Cardiac septum (tissue), 1 donor: ENCODE data around the gene MCOLN1. TPM values are rescaled to one million over a fixed set of nuclear protein-coding genes. Genes with fewer than 3 reads are reported as not detected.

Source experiments
- DNase-seq: peaks from one replicate; pipeline ENCODE4 v3.0.0-alpha.2; 2020; ENCODE audit warnings: low spot score
- intact Hi-C: fragments of 100-400 bp; cut with DNase I; formaldehyde crosslinking; loops from one replicate; pipeline ENCODE4 v1.14.0; 2022
- long read RNA-seq: library from polyadenylated mRNA; unstranded; transcript quantifications from one replicate; pipeline ENCODE4 v2.0.0, GENCODE V29; 2021
- total RNA-seq: library from RNA; stranded (reverse); fragmentation: NEBNext Ultra II Directional; extraction: Animal tissue kit (Norgen Biotek cat#: 25700); gene quantifications from one replicate; pipeline ENCODE4 v1.2.1, GENCODE V29; 2021
- donor health status: DM: no; HTN: no; CAD: no.

Gene MCOLN1
- total RNA-seq, result 16.0 TPM
- long read RNA-seq, transcript MCOLN1-201 (14 exons, 2,082 nt), result major isoform, 11 of 21 reads
- long read RNA-seq, partial matches to known transcripts, result 7 of 21 reads
- long read RNA-seq, other reads (novel, unspliced or antisense), result 3 of 21 reads

DNA sequence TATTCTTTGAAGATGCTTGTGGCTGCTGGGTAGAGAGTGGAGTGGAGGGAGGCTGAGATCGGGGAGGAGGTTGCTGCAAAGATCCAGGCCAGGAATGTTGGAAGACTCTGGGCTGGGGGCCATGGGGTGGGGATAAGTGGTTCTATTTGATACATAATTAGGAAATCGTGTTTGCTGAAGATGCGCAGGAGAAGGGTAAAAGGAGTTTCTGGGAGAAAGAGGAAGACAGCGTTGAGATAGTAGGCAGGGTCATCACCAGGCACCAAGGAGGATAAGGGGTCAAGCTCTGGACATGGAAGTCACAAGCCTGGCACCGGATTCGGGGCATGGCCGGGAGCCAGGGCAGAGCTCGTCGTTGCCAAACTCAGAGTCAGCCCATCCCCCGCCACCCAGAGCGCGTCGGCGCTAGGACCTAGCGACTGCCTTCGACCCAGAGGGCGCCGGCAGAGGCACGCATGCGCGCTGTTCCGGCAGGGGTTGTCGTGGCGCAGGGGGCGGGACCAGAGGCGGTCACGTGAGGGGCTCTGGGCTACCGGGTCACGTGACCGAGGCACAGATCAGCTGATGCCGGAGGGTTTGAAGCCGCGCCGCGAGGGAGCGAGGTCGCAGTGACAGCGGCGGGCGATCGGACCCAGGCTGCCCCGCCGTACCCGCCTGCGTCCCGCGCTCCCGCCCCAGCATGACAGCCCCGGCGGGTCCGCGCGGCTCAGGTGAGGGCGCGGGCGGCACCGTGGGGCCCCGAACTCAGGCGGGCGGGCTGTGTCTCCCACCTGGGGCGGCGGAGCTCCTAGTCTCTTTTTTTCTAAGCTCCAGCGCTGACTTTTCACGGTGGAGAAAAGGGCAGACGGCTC is at the start of gene MCOLN1:
MCOLN1 (plus strand) TSS at position 553 of the 851 bp plus-strand sequence; CDS start at position 680, 127 bp downstream.
- peak; percentile 100 for DNase-seq
- intact Hi-C loops, result loop anchor here (1.0 to 5.0 kb wide), 2 partner anchors 12 to 35 kb away; partner anchors contain the start of gene PEX11G

DNA sequence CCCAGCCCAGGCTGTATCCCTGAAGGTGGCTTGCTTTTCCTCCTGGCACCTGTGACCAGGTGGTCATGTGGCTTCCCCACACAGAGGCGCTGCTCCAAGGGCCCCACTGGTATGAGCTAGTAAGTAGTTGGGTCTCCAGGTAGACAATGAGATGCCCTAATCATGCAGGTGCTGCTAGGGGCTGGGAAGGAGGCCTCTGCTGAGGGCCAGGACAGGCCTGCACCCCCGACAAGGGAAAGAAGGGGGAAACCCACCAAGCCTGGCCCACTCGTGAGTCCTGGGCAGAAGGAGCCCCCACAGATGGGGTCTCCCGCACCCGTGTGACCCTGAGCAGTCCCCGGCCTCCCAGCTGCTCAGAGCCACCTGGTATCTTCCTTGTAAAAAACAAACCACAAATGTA is 46.8 kb upstream of the MCOLN1 start:
- DNase-seq, result no peak
- intact Hi-C loops, result no loop called here

DNA sequence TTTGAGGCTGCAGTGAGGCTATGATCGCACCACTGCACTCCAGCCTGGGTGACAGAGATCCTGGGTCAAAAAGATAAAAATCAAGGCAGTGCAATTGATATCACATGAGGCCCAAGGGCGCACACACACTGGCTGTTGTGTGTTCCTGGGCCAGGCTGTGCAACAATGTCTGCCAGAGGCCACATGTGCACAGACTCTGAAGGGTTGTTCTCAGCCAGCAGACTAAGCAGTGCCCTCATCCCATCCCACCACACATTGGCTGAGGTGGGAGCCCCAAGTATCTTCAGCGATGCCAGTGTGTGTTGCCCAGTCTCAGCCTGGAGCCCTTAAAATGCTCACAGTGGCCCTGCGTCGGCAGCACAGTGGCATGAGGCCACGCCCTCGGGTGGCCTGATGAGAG is 46.2 kb upstream of the MCOLN1 start:
- DNase-seq, result no peak
- intact Hi-C loops, result no loop called here

DNA sequence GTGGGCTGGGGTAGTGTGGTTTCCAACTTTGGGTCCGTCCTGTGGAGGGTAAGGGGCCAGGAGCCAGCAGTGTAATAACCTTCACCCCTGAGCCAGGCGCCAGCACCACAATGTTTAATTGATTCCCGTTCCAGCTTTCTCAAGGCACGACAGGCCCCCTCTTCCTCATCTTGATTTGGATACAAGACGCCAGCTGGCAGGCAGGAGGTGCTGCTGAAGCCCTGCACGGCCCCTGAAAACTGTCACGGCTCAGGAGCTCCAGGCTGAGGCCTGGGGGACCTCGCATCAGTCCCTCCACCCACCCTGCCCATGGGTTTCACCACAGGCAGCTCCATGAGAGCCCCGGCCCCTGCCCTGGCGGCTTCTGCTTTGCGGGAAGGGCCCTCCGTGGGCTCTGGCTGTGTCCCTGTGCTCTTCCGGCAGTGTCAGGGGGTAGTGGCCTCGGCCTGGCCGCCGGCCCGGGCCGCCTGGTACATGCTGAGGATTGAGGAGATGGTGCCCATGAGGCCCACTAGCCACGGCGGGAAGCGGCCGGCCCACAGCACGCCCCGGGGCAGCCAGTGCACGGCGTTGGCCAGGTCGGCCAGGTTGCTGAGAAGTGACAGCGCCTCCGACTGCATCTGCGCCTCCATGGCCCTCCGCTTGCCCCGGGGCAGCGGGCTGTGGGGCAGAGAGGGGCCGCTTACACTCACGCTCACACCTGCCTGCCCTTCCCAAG is 45.5 kb upstream of the MCOLN1 start:
- no peak for DNase-seq
- intact Hi-C loops, result no loop called here

DNA sequence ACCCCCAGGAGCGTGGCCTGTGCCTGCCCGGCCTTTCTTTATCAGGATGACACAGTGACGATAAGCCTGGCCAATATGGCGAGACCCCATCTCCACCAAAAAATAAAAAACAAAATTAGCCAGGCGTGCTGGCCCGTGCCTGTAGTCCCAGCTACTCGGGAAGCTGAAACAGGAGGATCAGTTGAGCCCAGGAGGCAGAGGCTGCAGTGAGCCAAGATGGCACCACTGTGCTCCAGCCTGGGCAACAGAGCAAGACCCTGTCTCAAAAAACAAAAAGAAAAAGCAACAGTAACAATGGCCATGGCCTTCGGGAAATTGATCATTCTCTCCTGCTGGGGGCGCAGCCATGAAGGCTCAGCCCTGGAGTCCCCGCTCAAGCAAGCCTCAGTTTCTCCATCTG is 44.7 kb upstream of the MCOLN1 start:
- intact Hi-C loops, result no loop called here
- DNase-seq, result no peak

DNA sequence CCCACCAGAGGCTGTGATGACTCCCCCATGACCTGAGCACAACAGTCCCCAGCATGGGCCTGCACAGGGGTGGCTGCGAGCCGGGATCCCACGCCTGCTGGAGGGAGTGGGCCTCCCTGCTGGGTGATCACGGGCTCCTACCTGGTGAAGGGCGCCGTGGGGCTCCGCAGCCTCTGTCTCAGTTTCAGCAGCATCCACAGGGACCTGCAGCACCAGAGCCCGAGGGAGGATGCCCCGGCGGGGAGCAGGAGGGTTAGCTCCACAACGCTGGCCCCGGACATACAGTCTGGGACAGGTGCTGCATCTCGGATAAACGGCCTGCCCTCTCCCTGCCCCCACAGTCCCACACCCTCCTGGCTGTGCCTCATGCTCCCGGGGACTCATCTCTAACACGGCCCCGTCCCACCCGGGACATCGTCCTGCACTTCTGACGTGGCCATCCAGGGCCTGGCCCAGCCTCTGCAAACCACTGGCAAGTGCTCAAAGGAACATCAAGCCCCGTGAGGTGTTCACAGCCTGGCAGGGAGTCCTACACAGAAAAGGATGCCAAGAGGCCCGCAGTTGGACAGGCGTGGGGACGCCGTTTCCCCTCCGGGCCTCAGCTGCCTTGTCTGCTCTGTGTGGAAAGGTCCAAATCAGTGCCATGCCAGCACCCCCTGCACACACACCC is 44.1 kb upstream of the MCOLN1 start:
- no peak for DNase-seq
- intact Hi-C loops, result no loop called here

DNA sequence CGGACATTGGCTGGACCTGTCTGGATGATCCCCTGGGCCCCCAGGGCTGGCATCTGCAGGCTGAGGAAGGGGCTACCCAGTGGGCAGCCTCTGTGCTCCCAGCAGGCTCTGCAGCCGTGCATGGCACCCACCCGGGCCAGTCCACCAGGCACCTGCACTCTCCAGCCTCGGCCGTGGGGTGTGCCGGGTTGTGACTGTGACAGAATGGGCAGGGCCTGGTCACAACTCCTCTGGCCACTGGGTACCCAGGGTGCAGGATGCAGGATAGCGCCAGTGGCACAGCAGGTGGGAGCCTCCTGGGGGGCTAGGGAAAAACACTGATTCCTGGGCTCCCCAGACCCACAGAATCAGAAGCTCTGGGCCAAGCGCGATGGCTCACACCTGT is 43.6 kb upstream of the MCOLN1 start:
- no peak for DNase-seq
- intact Hi-C loops, result no loop called here

DNA sequence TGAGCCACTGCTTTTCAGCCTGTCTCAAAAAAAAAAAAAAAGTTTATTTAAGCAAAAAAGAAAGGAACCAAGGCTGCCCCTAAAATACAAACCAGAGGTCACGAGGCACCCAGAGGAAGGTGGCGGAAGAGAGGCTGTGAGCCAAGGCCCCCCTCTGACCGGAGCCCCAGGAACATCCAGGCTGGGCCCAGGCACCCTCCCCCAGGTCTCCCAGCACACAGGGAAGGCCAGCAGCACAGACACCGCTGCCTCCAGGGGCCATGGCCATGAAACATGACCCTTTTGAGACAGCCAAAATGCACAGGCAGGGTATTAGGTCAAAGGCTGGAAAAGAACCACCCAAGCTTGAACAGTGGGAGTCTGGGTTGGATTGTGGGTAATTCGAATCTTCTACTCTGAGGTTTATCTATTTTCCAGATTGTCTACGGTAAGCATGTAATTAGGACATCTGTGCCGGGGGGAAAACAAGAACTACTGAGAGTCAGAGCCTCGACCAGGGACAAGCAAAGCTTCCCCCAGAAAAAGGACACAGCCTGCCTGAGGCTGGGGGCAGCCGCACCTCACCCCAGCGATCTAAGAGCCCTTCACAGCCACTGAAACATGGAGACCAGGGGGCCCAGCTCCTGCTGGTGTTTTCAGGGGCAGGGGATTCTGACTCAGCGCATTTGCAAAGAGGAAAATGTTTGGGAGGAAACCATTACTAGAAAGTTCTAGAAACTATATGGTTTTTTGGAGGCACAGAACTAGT is 42.0 kb upstream of the MCOLN1 start:
- intact Hi-C loops, result no loop called here
- no peak for DNase-seq

DNA sequence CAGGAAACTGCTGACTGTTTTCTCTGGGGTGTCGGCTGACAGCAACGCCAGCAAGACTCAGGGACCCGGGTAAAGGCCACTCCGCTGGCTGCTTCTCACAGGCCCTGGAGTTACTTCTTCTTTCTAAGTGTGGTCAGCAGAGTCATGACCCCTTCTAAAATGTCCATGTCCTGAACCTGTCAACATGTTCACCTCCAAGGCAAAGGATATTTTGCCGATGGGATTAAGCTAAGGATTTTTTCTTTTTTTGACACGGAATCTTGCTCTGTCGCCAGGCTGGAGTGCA is 41.5 kb upstream of the MCOLN1 start:
- intact Hi-C loops, result no loop called here
- DNase-seq, result no peak

DNA sequence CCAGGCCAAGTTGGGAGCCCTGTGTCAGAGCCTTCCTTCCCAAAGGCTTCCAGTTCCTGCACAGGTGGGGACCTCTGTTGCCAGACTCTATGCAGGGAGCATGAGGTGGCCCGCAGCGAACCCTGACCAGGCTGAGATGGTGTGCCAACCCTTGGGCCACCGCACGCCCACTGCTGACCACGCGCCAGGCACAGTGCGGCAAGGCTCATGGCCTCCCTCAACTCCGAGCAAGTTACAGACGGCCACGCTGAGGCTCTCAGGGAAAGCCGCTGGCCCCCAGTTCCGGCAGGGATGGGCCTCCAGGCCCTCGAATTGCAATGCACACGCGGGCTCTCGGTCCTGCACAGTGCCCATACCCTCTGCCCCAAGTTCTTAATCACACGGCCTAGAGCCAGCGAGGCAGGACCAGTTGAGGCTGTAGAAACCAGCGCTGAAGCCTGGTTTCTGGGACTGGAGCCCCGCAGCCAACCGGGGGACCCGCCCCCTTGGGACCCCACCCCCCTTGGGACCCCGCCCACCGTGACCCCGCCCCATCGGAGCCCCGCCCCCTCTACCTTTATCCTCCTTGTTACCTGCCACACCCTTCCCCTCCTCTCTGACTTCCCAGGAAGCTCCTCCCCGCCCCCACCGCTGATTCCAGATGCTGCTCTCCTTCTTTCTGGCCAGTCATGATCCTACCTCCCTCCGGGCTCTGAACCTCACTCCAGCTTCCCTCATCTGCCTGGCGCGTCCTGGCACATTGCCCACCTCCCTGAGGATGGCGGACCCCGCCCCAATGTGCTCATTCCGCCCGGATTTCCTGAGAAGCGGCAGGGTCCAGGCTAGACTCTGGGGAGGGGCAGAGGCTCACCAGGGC is 39.6 kb upstream of the MCOLN1 start:
- intact Hi-C loops, result no loop called here

DNA sequence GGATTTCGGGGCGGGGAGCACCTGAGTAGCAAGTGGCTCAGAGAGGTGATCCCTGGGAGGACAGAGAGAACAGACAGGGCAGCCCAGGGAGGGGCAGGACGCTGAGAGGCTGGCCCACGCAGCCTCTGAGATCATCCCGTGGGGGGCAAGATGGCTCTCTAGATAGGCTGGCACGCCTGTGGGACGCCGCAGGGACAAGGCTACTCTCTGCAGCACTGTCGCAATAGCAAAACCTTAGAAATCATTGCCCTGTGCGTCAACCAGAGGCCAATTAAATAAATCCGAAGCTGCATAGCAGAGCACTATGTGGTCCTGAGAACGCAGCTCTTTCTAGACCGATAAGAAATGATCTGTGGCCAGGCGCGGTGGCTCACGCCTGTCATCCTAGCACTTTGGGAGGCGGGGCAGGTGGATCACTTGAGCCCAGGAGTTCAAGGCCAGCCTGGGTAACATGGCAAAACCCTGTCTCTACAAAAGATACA is 38.7 kb upstream of the MCOLN1 start:
- intact Hi-C loops, result no loop called here
- no peak for DNase-seq

More for the DNA sequence above, 39.6 kb upstream of the MCOLN1 start:
- no peak for DNase-seq

DNA sequence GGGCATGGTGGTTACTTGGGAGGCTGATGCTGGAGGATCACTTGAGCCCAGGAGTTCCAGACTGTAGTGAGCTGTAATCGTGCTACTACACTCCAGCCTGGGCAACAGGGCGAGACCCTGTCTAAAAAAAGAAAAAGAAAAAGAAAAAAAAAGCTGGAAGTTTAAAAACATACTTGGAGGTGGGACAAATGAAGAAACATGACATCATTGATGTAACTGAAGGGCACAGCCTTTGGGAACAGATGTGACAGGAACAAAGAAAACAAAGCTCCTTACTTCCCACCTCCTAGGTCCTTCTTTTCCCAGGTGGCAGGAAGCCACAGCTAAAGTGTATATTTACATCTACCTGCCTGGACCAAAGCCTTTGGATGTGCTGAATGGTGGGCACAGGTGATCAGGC is 35.5 kb upstream of the MCOLN1 start:
- intact Hi-C loops, result loop anchor here (5.0 kb wide), 1 partner anchor 35 kb away; the partner anchor contains the start of gene MCOLN1
- DNase-seq, result no peak

DNA sequence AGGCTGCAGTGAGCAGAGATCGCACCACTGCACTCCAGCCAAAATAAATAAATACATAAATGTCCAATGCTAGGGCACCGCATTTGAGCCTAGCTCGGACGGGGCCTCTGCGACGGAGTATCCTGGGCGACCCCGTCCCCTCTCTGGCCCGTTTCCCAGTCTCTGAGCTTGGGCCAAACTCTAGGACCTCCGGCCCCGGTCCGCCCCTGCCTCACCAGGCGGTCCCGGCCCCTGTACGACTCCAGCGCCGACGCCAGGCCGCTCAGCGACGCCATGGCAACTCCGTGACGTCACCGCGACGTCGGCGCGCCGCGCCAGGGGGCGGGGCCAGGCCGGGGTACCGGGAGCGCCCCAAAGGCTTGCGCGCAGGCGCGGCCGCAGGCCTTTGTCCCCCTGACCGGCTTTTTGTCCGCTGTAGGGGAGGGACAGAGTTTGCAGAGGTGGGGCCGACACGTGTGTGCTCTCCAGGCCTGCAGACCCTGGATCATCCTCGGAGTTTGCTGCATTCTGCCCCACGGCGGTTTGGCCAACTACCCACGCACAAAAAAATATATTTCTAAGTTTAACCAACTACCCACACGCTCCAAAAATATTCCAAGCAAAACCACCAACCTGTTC is 33.6 kb upstream of the MCOLN1 start, which contains the start of gene PEX11G:
PEX11G (minus strand) TSS at position 300 of the 618 bp plus-strand sequence; CDS start at position 275, 25 bp downstream.
- intact Hi-C loops, result loop anchor here (5.0 kb wide), 1 partner anchor 33 kb away; the partner anchor contains the start of gene MCOLN1
- peak; percentile 98 for DNase-seq

DNA sequence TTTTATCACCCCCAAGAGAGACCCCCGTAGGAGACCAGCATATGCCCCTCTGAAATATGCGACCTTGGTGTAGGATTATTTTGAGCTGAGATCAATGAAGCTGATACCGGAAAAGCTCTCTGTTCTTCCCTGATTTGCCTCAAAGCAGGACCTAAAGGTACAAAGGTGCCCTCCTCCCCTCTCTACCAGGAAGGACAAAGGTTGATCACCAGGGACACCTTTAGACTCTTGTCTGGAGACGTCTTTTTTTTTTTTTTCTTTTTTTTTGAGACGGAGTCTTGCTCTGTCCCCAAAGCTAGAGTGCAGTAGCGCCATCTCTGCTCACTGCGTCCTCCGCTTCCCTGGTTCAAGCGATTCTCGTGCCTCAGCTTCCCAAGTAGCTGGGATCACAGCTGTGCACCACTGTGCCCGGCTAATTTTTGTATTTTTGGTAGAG is 32.8 kb upstream of the MCOLN1 start:
- no peak for DNase-seq
- intact Hi-C loops, result loop anchor here (5.0 kb wide), 1 partner anchor 33 kb away; the partner anchor contains the start of gene MCOLN1

DNA sequence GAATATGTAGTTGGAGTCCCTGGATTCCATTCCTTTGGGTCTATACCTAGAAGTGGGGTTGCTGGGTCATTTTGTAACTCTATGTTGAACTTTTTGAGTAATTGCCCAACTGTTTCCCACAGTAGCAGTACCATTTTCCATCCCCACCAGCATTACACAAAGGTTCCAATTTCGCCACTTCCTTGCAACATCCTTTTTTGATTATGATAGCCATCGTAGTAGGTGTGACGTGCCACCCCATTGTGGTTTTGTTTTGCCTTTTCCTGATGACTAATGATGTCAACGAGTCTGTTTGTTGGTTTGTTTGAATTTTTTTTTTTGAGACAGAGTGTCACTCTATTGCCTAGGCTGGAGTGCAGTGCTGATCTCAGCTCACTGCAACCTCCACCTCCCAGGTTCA is 30.3 kb upstream of the MCOLN1 start:
- no peak for DNase-seq
- intact Hi-C loops, result no loop called here

DNA sequence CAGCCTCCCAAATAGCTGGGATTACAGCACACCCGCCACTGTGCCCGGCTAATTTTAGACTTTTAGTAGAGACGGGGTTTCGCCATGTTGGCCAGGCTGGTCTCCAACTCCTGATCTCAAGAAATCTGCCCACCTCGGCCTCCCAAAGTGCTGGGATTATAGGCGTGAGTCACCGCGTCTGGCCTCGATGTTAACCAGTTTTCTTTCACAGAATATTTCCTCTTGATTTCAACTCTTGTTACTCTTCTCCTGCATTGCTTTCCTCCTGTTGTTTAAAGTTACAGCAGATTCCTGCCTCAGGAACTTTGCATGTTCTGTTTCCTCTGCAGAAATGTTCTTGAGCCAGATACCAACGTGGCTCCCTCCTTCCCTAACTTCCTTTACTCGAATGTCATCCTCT is 29.9 kb upstream of the MCOLN1 start:
- intact Hi-C loops, result no loop called here
- no peak for DNase-seq

DNA sequence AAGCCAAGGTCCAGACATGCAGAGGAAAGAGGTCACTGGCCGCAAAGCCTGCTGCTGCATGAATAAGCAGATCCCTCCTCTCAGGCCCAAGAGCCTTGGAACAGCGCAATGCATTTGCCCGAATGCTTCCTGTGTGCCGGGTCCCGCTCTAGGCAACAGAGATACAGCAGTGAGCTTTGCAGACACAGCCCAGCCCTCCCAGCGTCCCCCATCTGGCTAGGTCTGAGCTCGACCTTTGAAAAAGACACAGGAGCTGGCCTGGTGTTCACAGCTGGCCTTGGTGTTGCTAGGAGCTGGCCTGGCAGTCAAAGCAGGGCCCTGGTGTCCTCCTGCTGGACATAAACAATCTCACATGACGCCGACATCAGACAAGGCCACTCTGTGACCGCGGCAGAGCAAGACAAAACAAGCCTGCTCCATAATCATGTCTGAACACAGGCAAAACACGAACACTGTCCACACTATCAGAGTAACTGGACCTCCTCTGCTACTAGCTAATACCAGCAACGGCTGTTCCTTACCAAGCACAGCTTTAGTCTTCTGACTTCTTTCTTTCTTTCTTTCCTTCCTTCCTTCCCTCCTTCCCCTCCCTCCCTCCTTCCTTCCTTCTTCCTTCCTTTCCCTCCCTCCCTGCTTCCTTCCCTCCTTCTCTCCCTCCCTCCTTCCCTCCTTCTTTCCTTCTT is 27.9 kb upstream of the MCOLN1 start:
- no peak for DNase-seq
- intact Hi-C loops, result no loop called here
